GM23338 (cell line): Measurements from ENCODE around the gene PRELP. TPM values are rescaled to one million over a fixed set of nuclear protein-coding genes. Genes with fewer than 3 reads are reported as not detected.

ENCODE experiments used
- ATAC-seq: fragments of 200-7000 bp; cut with Tn5 transposase; 3 replicates; pipeline ENCODE4 v1.9.1; 2020
- DNase-seq: peaks from one replicate; pipeline ENCODE4 v3.0.0-alpha.2; 2015; ENCODE audit warnings: low spot score
- H2AFZ ChIP-seq: fragments of 200-600 bp; sonication (generic); 2 replicates; pipeline ENCODE4 v1.8.0; 2016; ENCODE audit warnings: antibody characterized with exemption, mild to moderate bottlenecking, moderate library complexity
- H3F3A ChIP-seq: fragments of 200-600 bp; sonication (generic); replicated peaks from 2 replicates; pipeline ENCODE4 v1.8.0; 2017; ENCODE audit warnings: antibody characterized with exemption, mixed run types, low read depth
- H3K27ac ChIP-seq: fragments of 200-600 bp; sonication (generic); 2 replicates; pipeline ENCODE4 v1.6.1; 2016; ENCODE audit warnings: low read depth
- H3K27me3 ChIP-seq: fragments of 200-600 bp; sonication (generic); 2 replicates; pipeline ENCODE4 v1.8.0; 2016; ENCODE audit warnings: mild to moderate bottlenecking, mixed run types, moderate library complexity; ENCODE audit not compliant: insufficient read depth
- H3K36me3 ChIP-seq: fragments of 200-600 bp; sonication (generic); 2 replicates; pipeline ENCODE4 v1.8.0; 2016; ENCODE audit warnings: mild to moderate bottlenecking; ENCODE audit not compliant: insufficient read depth
- H3K4me1 ChIP-seq: fragments of 200-600 bp; sonication (generic); 2 replicates; pipeline ENCODE4 v1.8.0; 2016; ENCODE audit warnings: mild to moderate bottlenecking, moderate library complexity; ENCODE audit not compliant: insufficient read depth
- H3K4me2 ChIP-seq: fragments of 200-600 bp; sonication (generic); 2 replicates; pipeline ENCODE4 v1.7.1; 2017; ENCODE audit warnings: mixed run types
- H3K4me3 ChIP-seq: fragments of 200-600 bp; sonication (generic); 2 replicates; pipeline ENCODE4 v1.6.1; 2016; ENCODE audit warnings: mixed run types
- H3K79me2 ChIP-seq: fragments of 200-600 bp; sonication (generic); replicated peaks from 2 replicates; pipeline ENCODE4 v1.8.0; 2017; ENCODE audit warnings: mild to moderate bottlenecking; ENCODE audit not compliant: insufficient read depth
- H3K9me2 ChIP-seq: fragments of 200-600 bp; sonication (generic); 2 replicates; pipeline ENCODE4 v1.8.0; 2017; ENCODE audit not compliant: insufficient read depth
- H4K20me1 ChIP-seq: fragments of 200-600 bp; sonication (generic); replicated peaks from 2 replicates; pipeline ENCODE4 v1.8.0; 2017; ENCODE audit warnings: mild to moderate bottlenecking; ENCODE audit not compliant: insufficient read depth
- H3K27ac Mint-ChIP-seq: 2 replicates; pipeline ENCODE4 v1.8.0; 2020; ENCODE audit warnings: inconsistent platforms, mild to moderate bottlenecking, moderate library complexity, mixed read lengths
- H3K27me3 Mint-ChIP-seq: 3 replicates; pipeline ENCODE4 v1.8.0; 2022; ENCODE audit warnings: low read depth, mild to moderate bottlenecking, moderate library complexity, mixed read lengths, inconsistent platforms; ENCODE audit not compliant: insufficient read depth, poor library complexity
- H3K36me3 Mint-ChIP-seq: 3 replicates; pipeline ENCODE4 v1.8.0; 2021; ENCODE audit warnings: low read depth, mild to moderate bottlenecking, inconsistent platforms, moderate library complexity, mixed read lengths
- H3K4me1 Mint-ChIP-seq: 3 replicates; pipeline ENCODE4 v1.8.0; 2020; ENCODE audit warnings: mild to moderate bottlenecking, inconsistent platforms, mixed read lengths
- H3K4me3 Mint-ChIP-seq: 3 replicates; pipeline ENCODE4 v1.8.0; 2021; ENCODE audit warnings: moderate library complexity, mild to moderate bottlenecking, inconsistent platforms, mixed read lengths
- H3K9me3 Mint-ChIP-seq: 3 replicates; pipeline ENCODE4 v1.8.0; 2020; ENCODE audit warnings: moderate library complexity, mild to moderate bottlenecking, inconsistent platforms, mixed read lengths
- CREB1 ChIP-seq: fragments of 250-450 bp; sonication (Bioruptor Pico); IDR thresholded peaks from 2 replicates; pipeline ENCODE4 v1.5.0; 2020; ENCODE audit warnings: low read depth, mild to moderate bottlenecking, moderate library complexity
- JUNB ChIP-seq: IDR thresholded peaks from one replicate; pipeline ENCODE4 v1.6.1; 2016; ENCODE audit warnings: antibody characterized with exemption; ENCODE audit not compliant: unreplicated experiment
- NANOG ChIP-seq: IDR thresholded peaks from 2 replicates; pipeline ENCODE4 v1.6.1; 2016; ENCODE audit warnings: antibody characterized with exemption, borderline replicate concordance
- POLR2AphosphoS5 ChIP-seq: IDR thresholded peaks from 2 replicates; pipeline ENCODE4 v1.6.1; 2016; ENCODE audit warnings: antibody characterized with exemption, low read depth
- REST ChIP-seq: IDR thresholded peaks from one replicate; pipeline ENCODE4 v1.6.1; 2018; ENCODE audit warnings: antibody characterized with exemption; ENCODE audit not compliant: unreplicated experiment
- STAT1 ChIP-seq: IDR thresholded peaks from one replicate; pipeline ENCODE4 v1.6.1; 2016; ENCODE audit warnings: antibody characterized with exemption; ENCODE audit not compliant: unreplicated experiment
- ZNF114 ChIP-seq: fragments of 250-450 bp; sonication (Bioruptor Pico); IDR thresholded peaks from 2 replicates; pipeline ENCODE4 v1.5.0; 2020; ENCODE audit warnings: mild to moderate bottlenecking, moderate library complexity
- polyA plus RNA-seq: library from polyadenylated mRNA; unstranded; fragments of >200 nt; fragmentation: Nextera tagmentation; extraction: Ambion mirVana; gene quantifications from 2 replicates; pipeline ENCODE4 v1.2.1, GENCODE V29; 2016
- total RNA-seq: library from RNA; depleted of rRNA; stranded (reverse); fragments of >200 nt; shearing (Covaris generic); gene quantifications from 2 replicates; pipeline ENCODE4 v1.2.3, GENCODE V29; 2014
- TF ChIP-seq, protein P1 (sequence below), 2 experiments: fragments of 200-600 bp in 1 of 2; sonication (generic) in 1 of 2; conservative IDR thresholded peaks; 2 replicates each; pipeline versions ENCODE4 v1.5.1 to v1.6.1; 2016 to 2017; ENCODE audit warnings: antibody characterized with exemption in 2 of 2, low read depth in 2 of 2, mild to moderate bottlenecking in 2 of 2, moderate library complexity in 1 of 2
- TF ChIP-seq, protein P2 (sequence below): IDR thresholded peaks from 2 replicates; pipeline ENCODE4 v1.6.1; 2016; ENCODE audit warnings: antibody characterized with exemption

The PRELP gene
- total and polyA plus RNA-seq, 2 experiments from 2014 or later, result 0.03 TPM

DNA sequence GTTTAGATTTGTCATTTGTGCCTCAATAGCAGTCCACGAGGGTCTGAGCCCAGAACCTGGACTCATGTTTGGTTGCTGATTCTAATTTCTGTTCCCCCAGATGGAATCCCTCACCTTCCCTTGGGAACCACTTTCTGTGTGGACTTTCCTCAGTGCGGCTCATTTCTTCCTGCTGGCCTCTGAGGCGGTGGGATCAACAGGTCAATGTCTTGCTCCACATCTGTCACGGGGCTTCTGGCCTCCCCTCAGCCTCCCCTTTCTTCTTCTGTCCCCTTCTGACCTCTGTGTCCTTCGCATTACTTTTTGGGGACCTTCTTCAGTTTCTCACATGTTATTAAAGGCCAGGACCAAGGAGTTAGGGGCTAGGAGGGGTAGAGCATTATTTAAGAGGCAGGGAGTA, 49.2 kb upstream of the PRELP start (continued):
- TF ChIP-seq REST (no peak), STAT1 (no peak), ZNF114 (no peak), POLR2AphosphoS5 (no peak)
- TF ChIP-seq, protein P1, sequence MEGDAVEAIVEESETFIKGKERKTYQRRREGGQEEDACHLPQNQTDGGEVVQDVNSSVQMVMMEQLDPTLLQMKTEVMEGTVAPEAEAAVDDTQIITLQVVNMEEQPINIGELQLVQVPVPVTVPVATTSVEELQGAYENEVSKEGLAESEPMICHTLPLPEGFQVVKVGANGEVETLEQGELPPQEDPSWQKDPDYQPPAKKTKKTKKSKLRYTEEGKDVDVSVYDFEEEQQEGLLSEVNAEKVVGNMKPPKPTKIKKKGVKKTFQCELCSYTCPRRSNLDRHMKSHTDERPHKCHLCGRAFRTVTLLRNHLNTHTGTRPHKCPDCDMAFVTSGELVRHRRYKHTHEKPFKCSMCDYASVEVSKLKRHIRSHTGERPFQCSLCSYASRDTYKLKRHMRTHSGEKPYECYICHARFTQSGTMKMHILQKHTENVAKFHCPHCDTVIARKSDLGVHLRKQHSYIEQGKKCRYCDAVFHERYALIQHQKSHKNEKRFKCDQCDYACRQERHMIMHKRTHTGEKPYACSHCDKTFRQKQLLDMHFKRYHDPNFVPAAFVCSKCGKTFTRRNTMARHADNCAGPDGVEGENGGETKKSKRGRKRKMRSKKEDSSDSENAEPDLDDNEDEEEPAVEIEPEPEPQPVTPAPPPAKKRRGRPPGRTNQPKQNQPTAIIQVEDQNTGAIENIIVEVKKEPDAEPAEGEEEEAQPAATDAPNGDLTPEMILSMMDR (conservative IDR thresholded peaks at IDR 0.05; ENCODE audit: low read depth in 2 of 2), result no peak
- TF ChIP-seq, protein P2, sequence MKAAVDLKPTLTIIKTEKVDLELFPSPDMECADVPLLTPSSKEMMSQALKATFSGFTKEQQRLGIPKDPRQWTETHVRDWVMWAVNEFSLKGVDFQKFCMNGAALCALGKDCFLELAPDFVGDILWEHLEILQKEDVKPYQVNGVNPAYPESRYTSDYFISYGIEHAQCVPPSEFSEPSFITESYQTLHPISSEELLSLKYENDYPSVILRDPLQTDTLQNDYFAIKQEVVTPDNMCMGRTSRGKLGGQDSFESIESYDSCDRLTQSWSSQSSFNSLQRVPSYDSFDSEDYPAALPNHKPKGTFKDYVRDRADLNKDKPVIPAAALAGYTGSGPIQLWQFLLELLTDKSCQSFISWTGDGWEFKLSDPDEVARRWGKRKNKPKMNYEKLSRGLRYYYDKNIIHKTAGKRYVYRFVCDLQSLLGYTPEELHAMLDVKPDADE, result no peak

DNA sequence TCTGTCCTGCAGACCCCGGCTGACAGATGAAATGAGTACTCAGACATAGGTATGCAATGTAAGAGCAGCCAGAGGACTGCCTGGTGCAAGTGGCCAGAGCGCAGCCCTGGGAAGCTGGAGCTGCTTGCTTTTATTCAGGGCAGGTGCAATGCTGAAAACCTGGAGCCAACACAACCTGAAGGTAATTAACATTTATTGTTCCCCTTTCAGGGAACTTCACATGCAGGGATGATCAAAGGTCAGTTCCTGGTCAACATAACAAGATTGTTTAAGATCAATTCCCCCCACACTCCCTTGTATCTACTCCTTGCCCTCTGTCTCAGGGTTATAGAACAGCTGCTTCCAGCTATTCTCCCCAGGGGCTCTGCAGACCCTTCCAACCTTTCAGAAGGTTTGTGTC, 48.7 kb upstream of the PRELP start:
- Histone ChIP-seq H4K20me1 (no peaks in the 10 kb centered on the region), H3F3A (no peaks in the 10 kb centered on the region), H3K36me3 (no peaks in the 10 kb centered on the region), H3K4me1 (no peaks in the 10 kb centered on the region), H3K27ac (no peak overlapping the region), H3K4me3 (no peak overlapping the region), H3K4me2 (no peak overlapping the region), H3K27me3 (no peaks in the 10 kb centered on the region), H3K79me2 (no peaks in the 10 kb centered on the region), H3K9me2 (0 out of 2 replicates have a peak, but pooled peaks cover 7% of the 10 kb centered on the region), H2AFZ (no peak overlapping the region)
- Mint-ChIP-seq H3K27me3 (peaks cover 14% of the 10 kb centered on the region), H3K36me3 (no peaks in the 10 kb centered on the region), H3K4me1 (peaks cover 1% of the 10 kb centered on the region; the same call in 1 of the 3 replicates), H3K27ac (no peak overlapping the region), H3K4me3 (no peak overlapping the region), H3K9me3 (no peaks in the 10 kb centered on the region; the same call in 2 of the 3 replicates)
- ATAC-seq, result no peak
- no peak for DNase-seq
- TF ChIP-seq, protein P1 (conservative IDR thresholded peaks at IDR 0.05; ENCODE audit: low read depth in 2 of 2), result no peak
- TF ChIP-seq STAT1, result no peak
- no peak for TF ChIP-seq CREB1
- no peak for TF ChIP-seq JUNB
- TF ChIP-seq REST, result no peak
- TF ChIP-seq NANOG, result no peak
